Stomach (tissue), 4 donors: ENCODE data around the gene FOSL1.

ENCODE experiments used
- POLR2A ChIP-seq, 4 donors: fragments of 450-650 bp; IDR thresholded peaks; one replicate each; pipeline ENCODE4 v1.6.1; 2016; ENCODE audit warnings: antibody characterized with exemption in 4 of 4, control low read depth in 2 of 4, mild to moderate bottlenecking in 1 of 4, moderate library complexity in 1 of 4
- TF ChIP-seq, protein P1 (sequence below), 7 experiments: fragments of 450-650 bp in 4 of 7; fragments of 200-600 bp in 3 of 7; sonication (generic) in 3 of 7; IDR thresholded peaks; one replicate each; pipeline ENCODE4 v1.5.1; 2016 to 2019; ENCODE audit warnings: antibody characterized with exemption in 7 of 7, control low read depth in 2 of 7, mild to moderate bottlenecking in 1 of 7

DNA sequence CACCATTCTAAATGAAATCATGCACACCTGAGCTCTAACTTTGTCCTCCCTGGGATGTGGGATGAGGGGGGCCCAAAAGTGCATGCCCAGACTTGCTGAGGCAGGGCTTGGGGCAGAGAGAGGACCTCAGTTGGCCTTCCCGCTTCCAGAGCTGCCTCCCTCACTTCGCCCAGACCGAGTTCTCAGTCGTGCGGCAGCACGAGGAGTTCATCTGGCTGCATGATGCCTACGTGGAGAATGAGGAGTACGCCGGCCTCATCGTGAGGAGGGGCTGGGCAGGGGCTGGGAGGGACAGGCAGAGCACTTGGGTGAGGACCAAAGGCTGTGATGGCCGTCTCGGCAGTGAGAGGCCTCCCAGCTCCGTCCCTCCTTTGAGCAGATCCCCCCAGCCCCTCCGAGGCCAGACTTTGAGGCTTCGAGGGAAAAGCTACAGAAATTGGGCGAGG, 50.4 kb downstream of the FOSL1 start:
- TF ChIP-seq, protein P1, sequence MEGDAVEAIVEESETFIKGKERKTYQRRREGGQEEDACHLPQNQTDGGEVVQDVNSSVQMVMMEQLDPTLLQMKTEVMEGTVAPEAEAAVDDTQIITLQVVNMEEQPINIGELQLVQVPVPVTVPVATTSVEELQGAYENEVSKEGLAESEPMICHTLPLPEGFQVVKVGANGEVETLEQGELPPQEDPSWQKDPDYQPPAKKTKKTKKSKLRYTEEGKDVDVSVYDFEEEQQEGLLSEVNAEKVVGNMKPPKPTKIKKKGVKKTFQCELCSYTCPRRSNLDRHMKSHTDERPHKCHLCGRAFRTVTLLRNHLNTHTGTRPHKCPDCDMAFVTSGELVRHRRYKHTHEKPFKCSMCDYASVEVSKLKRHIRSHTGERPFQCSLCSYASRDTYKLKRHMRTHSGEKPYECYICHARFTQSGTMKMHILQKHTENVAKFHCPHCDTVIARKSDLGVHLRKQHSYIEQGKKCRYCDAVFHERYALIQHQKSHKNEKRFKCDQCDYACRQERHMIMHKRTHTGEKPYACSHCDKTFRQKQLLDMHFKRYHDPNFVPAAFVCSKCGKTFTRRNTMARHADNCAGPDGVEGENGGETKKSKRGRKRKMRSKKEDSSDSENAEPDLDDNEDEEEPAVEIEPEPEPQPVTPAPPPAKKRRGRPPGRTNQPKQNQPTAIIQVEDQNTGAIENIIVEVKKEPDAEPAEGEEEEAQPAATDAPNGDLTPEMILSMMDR (IDR thresholded peaks at IDR 0.05) = no peak
- no peak for TF ChIP-seq POLR2A (IDR thresholded peaks at IDR 0.05)
